H1 (cell line): ENCODE data around the gene GRIK1. TPM values are rescaled to one million over a fixed set of nuclear protein-coding genes. Genes with fewer than 3 reads are reported as not detected.

Experiments
- CTCF ChIA-PET: fragments of 300-600 bp; sonication (Branson Sonifier 250); formaldehyde crosslinking; loops from one replicate; lab custom pipeline; 2021; ENCODE audit not compliant: partially characterized antibody; lab: Charles Lee
- POLR2A ChIA-PET: fragments of 300-600 bp; sonication (Branson Sonifier 250); formaldehyde crosslinking; loops from one replicate; lab custom pipeline; 2021; ENCODE audit warnings: inconsistent platforms; ENCODE audit not compliant: partially characterized antibody; lab: Charles Lee
- DNase-seq, 2 experiments: peaks; one replicate each; pipeline versions ENCODE4 v3.0.0 to v3.0.0-alpha.2; 2010 to 2022; ENCODE audit warnings: low spot score in 2 of 2, low read depth in 1 of 2, mixed read lengths in 1 of 2
- FAIRE-seq: peaks from 2 replicates; lab custom pipeline; 2011; peaks lifted over from hg19 to GRCh38; lab: Jason Lieb, UNC
- H2AFZ ChIP-seq: 2 replicates; pipeline ENCODE4 v1.8.1; 2012; ENCODE audit warnings: low read length, inconsistent platforms
- H2AK5ac ChIP-seq: 2 replicates; pipeline ENCODE4 v1.6.1; 2013; ENCODE audit warnings: low read depth, low read length
- H2BK120ac ChIP-seq: replicated peaks from 2 replicates; pipeline ENCODE3; 2013; ENCODE audit warnings: low read depth, low read length, inconsistent platforms
- H2BK12ac ChIP-seq: 2 replicates; pipeline ENCODE4 v1.6.1; 2013; ENCODE audit warnings: low read depth, low read length
- H2BK15ac ChIP-seq: 2 replicates; pipeline ENCODE4 v1.6.1; 2013; ENCODE audit warnings: low read length
- H2BK20ac ChIP-seq: 2 replicates; pipeline ENCODE4 v1.6.1; 2013; ENCODE audit warnings: low read length
- H2BK5ac ChIP-seq: 2 replicates; pipeline ENCODE4 v1.6.1; 2013; ENCODE audit warnings: low read depth, low read length
- H3K14ac ChIP-seq: 2 replicates; pipeline ENCODE4 v1.6.1; 2013; ENCODE audit warnings: inconsistent platforms; ENCODE audit not compliant: insufficient read length
- H3K18ac ChIP-seq: 2 replicates; pipeline ENCODE4 v1.6.1; 2013; ENCODE audit warnings: low read length; ENCODE audit errors: extremely low read depth
- H3K23ac ChIP-seq: 2 replicates; pipeline ENCODE4 v1.6.1; 2013; ENCODE audit warnings: inconsistent platforms; ENCODE audit not compliant: insufficient read length
- H3K23me2 ChIP-seq: 2 replicates; pipeline ENCODE4 v1.6.1; 2013; ENCODE audit warnings: low read depth, low read length
- H3K27ac ChIP-seq: 2 replicates; pipeline ENCODE4 v1.6.1; 2011; ENCODE audit warnings: low read depth, low read length, inconsistent platforms
- H3K27me3 ChIP-seq, 4 experiments: replicated peaks in 1 of 4; 1 replicate in 1 of 4; 2 replicates in 3 of 4; pipeline versions ENCODE4 v1.6.1 to v1.8.1; 2011 to 2013; ENCODE audit warnings: low read length in 3 of 4, mild to moderate bottlenecking in 3 of 4, inconsistent platforms in 2 of 4, mixed read lengths in 2 of 4, moderate library complexity in 1 of 4; ENCODE audit not compliant: control insufficient read depth in 3 of 4, insufficient read depth in 3 of 4; ENCODE audit errors: extremely low read depth in 1 of 4
- H3K36me3 ChIP-seq, 4 experiments: 2 replicates each; pipeline versions ENCODE4 v1.6.1 to v1.8.1; 2011 to 2013; ENCODE audit warnings: mild to moderate bottlenecking in 4 of 4, low read length in 3 of 4, moderate library complexity in 2 of 4, control low read depth in 1 of 4, inconsistent platforms in 1 of 4; ENCODE audit not compliant: insufficient read depth in 4 of 4, control insufficient read depth in 2 of 4
- H3K4ac ChIP-seq: replicated peaks from 2 replicates; pipeline ENCODE3; 2013; ENCODE audit warnings: low read length, low read depth, mixed read lengths, inconsistent platforms; ENCODE audit not compliant: insufficient read length
- H3K4me1 ChIP-seq, 4 experiments: replicated peaks in 1 of 4; 1 replicate in 1 of 4; 2 replicates in 3 of 4; pipeline versions ENCODE4 v1.6.1 to v1.8.1; 2011 to 2013; ENCODE audit warnings: low read length in 3 of 4, inconsistent platforms in 2 of 4, mixed read lengths in 1 of 4; ENCODE audit not compliant: insufficient read depth in 4 of 4, control insufficient read depth in 3 of 4
- H3K4me2 ChIP-seq, 2 experiments: 2 replicates each; pipeline versions ENCODE4 v1.6.1 to v1.8.1; 2011 to 2013; ENCODE audit warnings: low read depth in 2 of 2, low read length in 2 of 2, control low read depth in 1 of 2, inconsistent platforms in 1 of 2, mild to moderate bottlenecking in 1 of 2; ENCODE audit not compliant: insufficient read depth in 1 of 2
- H3K4me3 ChIP-seq, 4 experiments: fragments of 200-600, 300-600 bp in 1 of 4; sonication (generic), shearing (Covaris generic), sonication (Bioruptor Twin) in 1 of 4; 2 replicates each; pipeline versions ENCODE4 v1.5.1 to v1.8.1; 2011 to 2016; ENCODE audit warnings: low read length in 4 of 4, low read depth in 3 of 4, control low read depth in 2 of 4, inconsistent platforms in 2 of 4, mild to moderate bottlenecking in 2 of 4, mixed read lengths in 1 of 4, moderate library complexity in 1 of 4; ENCODE audit not compliant: insufficient read depth in 2 of 4; ENCODE audit errors: extremely low read depth in 1 of 4
- H3K56ac ChIP-seq: replicated peaks from 2 replicates; pipeline ENCODE3; 2013; ENCODE audit warnings: low read depth, mild to moderate bottlenecking, mixed read lengths, low read length, inconsistent platforms; ENCODE audit not compliant: insufficient read length
- H3K79me1 ChIP-seq: 2 replicates; pipeline ENCODE4 v1.6.1; 2013; ENCODE audit warnings: low read depth, low read length, control low read depth
- H3K79me2 ChIP-seq, 2 experiments: 2 replicates each; pipeline versions ENCODE4 v1.6.1 to v1.8.1; 2012 to 2013; ENCODE audit warnings: low read length in 2 of 2, mild to moderate bottlenecking in 2 of 2, inconsistent platforms in 1 of 2; ENCODE audit not compliant: insufficient read depth in 2 of 2, control insufficient read depth in 1 of 2
- H3K9ac ChIP-seq, 4 experiments: replicated peaks in 1 of 4; 1 replicate in 1 of 4; 2 replicates in 3 of 4; pipeline versions ENCODE4 v1.6.1 to v1.8.1; 2011 to 2013; ENCODE audit warnings: low read depth in 3 of 4, low read length in 3 of 4, control low read depth in 2 of 4, mild to moderate bottlenecking in 2 of 4, moderate library complexity in 2 of 4, inconsistent platforms in 1 of 4; ENCODE audit errors: extremely low read depth in 1 of 4
- H3K9me3 ChIP-seq, 2 experiments: 2 replicates each; pipeline versions ENCODE4 v1.6.1 to v1.8.1; 2012 to 2013; ENCODE audit warnings: mild to moderate bottlenecking in 2 of 2, moderate library complexity in 2 of 2, control low read depth in 1 of 2, inconsistent platforms in 1 of 2, low read depth in 1 of 2, low read length in 1 of 2, mixed read lengths in 1 of 2; ENCODE audit not compliant: insufficient read depth in 2 of 2
- H4K20me1 ChIP-seq, 2 experiments: replicated peaks in 1 of 2; 2 replicates each; pipeline versions ENCODE3 to v1.8.1; 2011 to 2013; ENCODE audit warnings: inconsistent platforms in 2 of 2, low read length in 2 of 2, mild to moderate bottlenecking in 1 of 2; ENCODE audit not compliant: insufficient read depth in 2 of 2, control insufficient read depth in 1 of 2
- H4K5ac ChIP-seq: 2 replicates; pipeline ENCODE4 v1.6.1; 2013; ENCODE audit warnings: low read length, low read depth, mixed read lengths, inconsistent platforms; ENCODE audit not compliant: insufficient read length
- H4K8ac ChIP-seq: 2 replicates; pipeline ENCODE4 v1.8.0; 2013; ENCODE audit warnings: mild to moderate bottlenecking, moderate library complexity, low read length, inconsistent platforms; ENCODE audit not compliant: insufficient read depth; ENCODE audit errors: extremely low read depth
- H4K91ac ChIP-seq: replicated peaks from 2 replicates; pipeline ENCODE3; 2013; ENCODE audit warnings: low read length, mixed read lengths, inconsistent platforms; ENCODE audit not compliant: insufficient read length
- KDM1A ChIP-seq: fragments of 200-600, 300-600 bp; sonication (generic); IDR thresholded peaks from 2 replicates; pipeline ENCODE4 v1.7.1; 2016; ENCODE audit warnings: mild to moderate bottlenecking, low read length, borderline replicate concordance
- RBBP5 ChIP-seq: IDR thresholded peaks from 2 replicates; pipeline ENCODE4 v1.7.1; 2012; ENCODE audit warnings: low read depth, mild to moderate bottlenecking, inconsistent platforms, low read length, moderate library complexity, borderline replicate concordance
- SIN3A ChIP-seq, 2 experiments: IDR thresholded peaks in 1 of 2; conservative IDR thresholded peaks in 1 of 2; 2 replicates each; pipeline ENCODE4 v1.6.1; 2011 to 2012; ENCODE audit warnings: low read length in 2 of 2, improper control_type of control experiment in 1 of 2, low read depth in 1 of 2, mild to moderate bottlenecking in 1 of 2
- polyA plus RNA-seq, 7 experiments: library from polyadenylated mRNA; depleted of rRNA in 3 of 7; stranded (reverse) in 5 of 7; unstranded in 2 of 7; fragments of >200 nt in 5 of 7; fragments of 200-250 nt in 2 of 7; gene quantifications; 1 replicate in 5 of 7; 2 replicates in 1 of 7; 4 replicates in 1 of 7; pipeline versions ENCODE4 v1.2.1 to v1.2.3, GENCODE V29; 2011 to 2013; ENCODE audit warnings: missing spikeins in 2 of 7, mixed read lengths in 2 of 7
- total RNA-seq: library from RNA; stranded (reverse); fragmentation: NEBNext Ultra II Directional; extraction: Animal tissue kit (Norgen Biotek cat#: 25700); gene quantifications from 2 replicates; pipeline ENCODE4 v1.2.1, GENCODE V29; 2021

Gene GRIK1
- total and polyA plus RNA-seq, 2 of the 8 experiments (the other 6 are each of a cell fraction or from before 2014, with no cell fraction given), result 0.11 to 0.32 TPM

GRCh38 chr21:29825345-29825744 lies 114.5 kb downstream of the GRIK1 start:
- H4K20me1 ChIP-seq, result no peaks in the 10 kb centered on the region
- POLR2A ChIA-PET, result no interaction called here
- H3K14ac ChIP-seq, result no peak overlapping the region
- no peaks in the 10 kb centered on the region for H3K9me3 ChIP-seq
- CTCF ChIA-PET, result no interaction called here
- no peak overlapping the region for H2AFZ ChIP-seq
- FAIRE-seq, result no peak
- TF ChIP-seq RBBP5, result no peak
- TF ChIP-seq KDM1A, result no peak
- no peak for TF ChIP-seq SIN3A (conservative IDR thresholded peaks at IDR 0.05 in 1 of 2, IDR thresholded peaks at IDR 0.05 in 1 of 2; ENCODE audit: low read depth in 1 of 2, low read length in 2 of 2)
- TF ChIP-seq, all 59 proteins: peak for 0
- H2BK5ac ChIP-seq, result no peak overlapping the region
- H3K4me3 ChIP-seq, result no peak overlapping the region
- H2BK120ac ChIP-seq, result no peak overlapping the region
- H2AK5ac ChIP-seq, result no peak overlapping the region
- H3K79me2 ChIP-seq, result no peaks in the 10 kb centered on the region
- H3K23me2 ChIP-seq, result no peaks in the 10 kb centered on the region; the same call in 1 of the 2 replicates
- no peaks in the 10 kb centered on the region for H3K27me3 ChIP-seq
- H2BK20ac ChIP-seq, result no peak overlapping the region
- H3K4ac ChIP-seq, result no peak overlapping the region
- H3K4me2 ChIP-seq, result no peak overlapping the region
- H3K27ac ChIP-seq, result no peak overlapping the region
- no peak for DNase-seq
- H2BK12ac ChIP-seq, result no peak overlapping the region
- H3K9ac ChIP-seq, result no peak overlapping the region
- no peak overlapping the region for H4K5ac ChIP-seq
- no peak overlapping the region for H4K91ac ChIP-seq
- H3K79me1 ChIP-seq, result no peaks in the 10 kb centered on the region
- H3K4me1 ChIP-seq, result no peaks in the 10 kb centered on the region
- no peak overlapping the region for H3K18ac ChIP-seq
- H3K36me3 ChIP-seq, result no peaks in the 10 kb centered on the region
- no peak overlapping the region for H2BK15ac ChIP-seq
- H3K23ac ChIP-seq, result no peak overlapping the region
- H4K8ac ChIP-seq, result no peak overlapping the region
- no peak overlapping the region for H3K56ac ChIP-seq
